ENCODE results near the gene ARHGAP26.

Gene ARHGAP26

DNA sequence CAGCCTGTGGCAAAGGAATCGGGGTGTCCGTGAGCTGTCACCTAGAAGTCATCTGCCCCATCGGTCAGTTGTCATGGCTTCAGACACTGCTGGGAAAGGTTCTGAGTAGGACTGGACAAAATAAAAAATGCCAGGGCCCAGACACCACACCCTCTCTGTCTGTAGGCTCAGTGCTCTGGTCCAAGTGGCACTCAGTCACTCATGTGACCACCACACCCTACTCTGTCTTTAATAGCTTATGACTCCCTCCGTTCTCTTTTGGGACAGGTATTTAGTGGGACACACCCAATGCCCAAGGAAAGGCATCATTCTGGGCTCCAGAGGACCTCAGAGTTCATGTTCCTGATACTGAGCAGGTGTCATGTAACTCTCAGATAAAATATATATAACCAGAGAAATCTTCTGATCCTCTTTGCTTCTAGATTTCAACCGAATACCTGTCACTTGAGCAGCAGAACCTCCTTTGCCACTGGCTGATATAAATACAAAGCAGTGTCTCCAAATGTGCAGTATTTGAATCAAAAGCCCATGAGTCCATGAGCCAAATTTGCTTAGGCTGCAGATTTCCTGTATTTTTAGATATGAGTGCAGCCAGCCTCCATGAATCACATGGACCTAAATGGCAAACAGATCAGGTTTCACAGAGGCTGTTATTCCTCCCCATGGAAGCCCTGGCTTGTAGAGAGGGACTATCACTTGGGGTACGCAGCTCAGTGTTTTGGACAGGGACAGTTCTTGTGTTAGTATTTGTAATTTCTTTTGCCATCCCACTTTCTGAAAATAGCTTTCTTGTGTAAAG lies 272.0 kb downstream of the ARHGAP26 start:
- no peaks in the 10 kb centered on the region for H3K9me3 Mint-ChIP-seq
- no peaks in the 10 kb centered on the region for H3K27me3 Mint-ChIP-seq
- H3K4me3 Mint-ChIP-seq = no peak overlapping the region
- no peaks in the 10 kb centered on the region for H3K4me1 Mint-ChIP-seq
- ATAC-seq (ENCODE audit: low read depth) (no peak), DNase-seq (ENCODE audit: low spot score in 2 of 2) (no peak)
- peaks cover 12% of the 10 kb centered on the region for H3K36me3 Mint-ChIP-seq
- no peak overlapping the region for H3K27ac Mint-ChIP-seq

DNA sequence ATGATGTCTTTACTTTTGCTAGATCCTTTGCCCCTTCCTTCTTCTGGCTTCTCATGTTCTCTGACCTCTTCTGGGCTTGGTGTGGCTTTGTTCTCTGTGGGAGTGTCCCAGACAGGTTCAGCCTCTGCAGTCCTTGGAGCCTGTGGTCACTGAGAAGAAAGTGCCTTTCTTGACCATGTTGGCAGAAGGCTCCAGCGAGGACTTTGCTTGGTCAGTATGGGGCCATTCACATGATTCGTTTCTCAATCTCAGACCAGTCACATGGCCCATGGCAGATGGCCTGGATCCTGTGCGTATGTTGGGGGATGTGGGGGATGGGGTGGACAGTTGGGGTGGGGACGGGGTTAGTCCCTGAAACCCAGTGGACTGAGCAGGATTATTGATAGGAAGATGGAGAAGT lies 274.1 kb downstream of the ARHGAP26 start:
- Mint-ChIP-seq H3K9me3 (no peaks in the 10 kb centered on the region), H3K27me3 (no peaks in the 10 kb centered on the region), H3K4me1 (no peaks in the 10 kb centered on the region), H3K27ac (no peak overlapping the region), H3K36me3 (peaks cover 14% of the 10 kb centered on the region), H3K4me3 (no peak overlapping the region)
- DNase-seq (ENCODE audit: low spot score in 2 of 2) = no peak
- no peak for ATAC-seq (ENCODE audit: low read depth)

DNA sequence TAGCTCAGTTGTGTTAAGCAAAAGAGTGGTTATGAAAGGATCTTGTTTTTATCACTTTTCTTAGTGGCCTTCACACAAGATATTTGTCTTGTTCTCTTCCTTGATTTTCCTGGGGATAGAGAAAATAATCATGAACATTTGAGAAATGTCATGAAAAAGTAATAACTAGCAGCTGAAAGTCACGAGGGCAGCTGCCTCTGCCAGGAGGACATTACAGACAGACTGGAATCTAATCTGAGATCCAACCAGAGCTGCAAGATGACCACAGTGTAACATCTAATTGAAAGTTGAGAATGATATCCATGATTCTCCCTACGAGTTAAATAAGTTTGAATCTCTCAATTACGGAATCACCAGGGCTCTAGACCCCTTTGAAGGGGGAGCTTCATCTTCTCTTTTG lies 274.9 kb downstream of the ARHGAP26 start:
- Mint-ChIP-seq H3K9me3 (no peaks in the 10 kb centered on the region), H3K27me3 (no peaks in the 10 kb centered on the region), H3K36me3 (peaks cover 14% of the 10 kb centered on the region), H3K4me1 (no peaks in the 10 kb centered on the region), H3K4me3 (no peak overlapping the region), H3K27ac (no peak overlapping the region)
- ATAC-seq (ENCODE audit: low read depth) (no peak), DNase-seq (ENCODE audit: low spot score in 2 of 2) (no peak)

DNA sequence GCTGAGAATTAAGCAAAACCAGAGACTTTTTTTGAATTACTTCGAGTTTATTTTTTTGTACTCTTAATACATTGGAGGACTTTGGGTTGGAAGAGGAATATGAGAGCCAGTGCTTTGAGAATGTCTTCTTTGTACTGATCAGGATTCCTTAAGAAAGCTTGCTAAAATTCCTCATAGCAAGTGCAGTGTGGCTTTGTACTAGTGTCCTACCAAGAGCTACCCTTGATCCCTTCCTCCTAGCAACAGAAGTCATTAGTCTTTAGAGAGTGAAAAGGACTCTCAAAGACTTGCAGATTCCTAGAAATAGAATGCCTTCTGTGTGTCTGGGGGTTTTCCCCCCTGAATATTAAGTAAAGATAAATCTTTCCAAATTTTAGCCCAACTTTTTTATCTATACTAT lies 276.1 kb downstream of the ARHGAP26 start:
- Mint-ChIP-seq H3K4me3 (no peak overlapping the region), H3K36me3 (peaks cover 16% of the 10 kb centered on the region), H3K9me3 (no peaks in the 10 kb centered on the region), H3K27ac (no peak overlapping the region), H3K4me1 (no peaks in the 10 kb centered on the region), H3K27me3 (no peaks in the 10 kb centered on the region)
- ATAC-seq (ENCODE audit: low read depth) (no peak), DNase-seq (ENCODE audit: low spot score in 2 of 2) (no peak)

DNA sequence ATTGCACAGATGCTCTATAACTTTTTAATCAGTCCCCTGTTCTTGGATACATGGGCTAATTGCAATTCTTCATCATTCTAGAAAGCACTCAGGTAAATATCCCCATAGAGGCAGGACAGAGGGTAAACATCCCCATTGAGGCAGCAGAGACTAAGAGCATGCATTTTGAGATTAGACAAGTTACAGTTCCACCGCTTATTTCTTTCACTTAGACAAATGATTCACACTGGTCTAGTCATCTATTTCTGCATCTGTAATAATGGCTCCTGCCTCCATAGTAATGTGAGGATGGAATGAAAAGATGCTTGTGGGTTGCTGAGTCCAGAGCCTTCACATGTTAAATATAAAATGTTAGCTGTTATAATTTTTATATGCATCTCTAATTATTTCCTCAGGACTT lies 276.9 kb downstream of the ARHGAP26 start:
- DNase-seq (ENCODE audit: low spot score in 2 of 2) = no peak
- H3K27ac Mint-ChIP-seq = no peak overlapping the region
- H3K4me3 Mint-ChIP-seq = no peak overlapping the region
- H3K9me3 Mint-ChIP-seq = no peaks in the 10 kb centered on the region
- H3K4me1 Mint-ChIP-seq = no peaks in the 10 kb centered on the region
- no peaks in the 10 kb centered on the region for H3K27me3 Mint-ChIP-seq
- no peak for ATAC-seq (ENCODE audit: low read depth)
- H3K36me3 Mint-ChIP-seq = peaks cover 15% of the 10 kb centered on the region

DNA sequence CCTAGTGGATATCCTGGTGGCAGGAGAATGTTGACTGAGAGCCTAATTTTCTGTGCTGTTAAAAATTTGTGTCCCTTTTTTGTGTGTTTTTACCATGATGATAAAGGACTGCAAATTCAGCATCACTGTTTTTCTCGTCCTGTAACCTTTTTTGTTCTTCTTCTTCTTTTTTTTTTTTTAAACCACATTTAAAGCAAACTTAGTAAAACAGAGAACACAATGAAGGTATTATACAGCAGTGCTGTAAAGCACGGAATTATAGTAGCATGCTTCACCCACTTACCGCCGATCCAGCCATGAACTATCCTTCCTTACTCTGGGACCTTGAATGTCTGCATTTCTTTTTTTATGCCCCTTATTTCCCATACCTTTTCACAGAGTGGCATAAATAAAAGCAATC lies 280.0 kb downstream of the ARHGAP26 start:
- ATAC-seq (ENCODE audit: low read depth) (no peak), DNase-seq (ENCODE audit: low spot score in 2 of 2) (no peak)
- H3K4me3 Mint-ChIP-seq = no peak overlapping the region
- no peak overlapping the region for H3K27ac Mint-ChIP-seq
- no peaks in the 10 kb centered on the region for H3K9me3 Mint-ChIP-seq
- peaks cover 9% of the 10 kb centered on the region for H3K36me3 Mint-ChIP-seq
- no peaks in the 10 kb centered on the region for H3K27me3 Mint-ChIP-seq
- H3K4me1 Mint-ChIP-seq = peaks cover 3% of the 10 kb centered on the region

DNA sequence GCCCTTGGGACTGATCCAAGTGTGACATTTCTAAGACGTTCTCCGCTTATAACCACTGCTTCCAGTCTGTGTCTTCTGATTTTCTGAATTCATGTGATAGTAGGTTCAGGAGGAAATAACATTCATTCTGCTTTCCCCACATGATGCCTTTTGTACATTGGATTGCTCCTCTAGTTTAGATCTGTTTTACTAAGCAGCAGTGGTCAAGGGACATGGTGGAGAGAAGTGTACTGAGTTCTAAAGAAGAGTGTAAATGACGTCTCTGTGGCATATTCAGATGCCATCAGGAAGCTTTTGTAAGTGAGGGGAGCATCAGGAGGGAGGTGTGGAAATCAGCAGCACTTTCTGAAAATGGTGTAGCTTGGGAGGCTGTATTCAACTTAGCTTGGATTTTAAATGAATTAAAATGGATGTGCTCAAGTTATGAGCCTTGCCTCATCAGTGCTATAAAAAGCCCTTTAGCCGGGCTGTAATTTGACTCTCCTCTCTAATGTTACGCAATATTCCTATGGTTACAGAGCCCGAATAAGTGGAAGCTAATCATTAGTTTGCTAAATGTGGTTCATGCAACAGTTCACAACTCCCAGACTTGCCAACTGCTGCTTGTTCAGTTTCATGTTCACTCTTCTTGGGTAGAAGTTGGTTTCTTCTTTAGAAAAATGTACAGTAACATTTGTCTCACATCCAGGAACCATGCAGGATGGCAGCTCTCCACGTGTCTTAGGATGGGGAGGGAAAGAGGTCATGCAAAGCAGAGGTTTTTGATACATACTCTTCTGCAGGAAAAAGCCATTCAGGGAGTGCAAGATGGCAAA lies 281.3 kb downstream of the ARHGAP26 start:
- no peak overlapping the region for H3K27ac Mint-ChIP-seq
- H3K9me3 Mint-ChIP-seq = no peaks in the 10 kb centered on the region
- no peak overlapping the region for H3K4me3 Mint-ChIP-seq
- DNase-seq (ENCODE audit: low spot score in 2 of 2) (no peak), ATAC-seq (ENCODE audit: low read depth) (no peak)
- peaks cover 3% of the 10 kb centered on the region for H3K4me1 Mint-ChIP-seq
- no peaks in the 10 kb centered on the region for H3K27me3 Mint-ChIP-seq
- peaks cover 14% of the 10 kb centered on the region for H3K36me3 Mint-ChIP-seq

DNA sequence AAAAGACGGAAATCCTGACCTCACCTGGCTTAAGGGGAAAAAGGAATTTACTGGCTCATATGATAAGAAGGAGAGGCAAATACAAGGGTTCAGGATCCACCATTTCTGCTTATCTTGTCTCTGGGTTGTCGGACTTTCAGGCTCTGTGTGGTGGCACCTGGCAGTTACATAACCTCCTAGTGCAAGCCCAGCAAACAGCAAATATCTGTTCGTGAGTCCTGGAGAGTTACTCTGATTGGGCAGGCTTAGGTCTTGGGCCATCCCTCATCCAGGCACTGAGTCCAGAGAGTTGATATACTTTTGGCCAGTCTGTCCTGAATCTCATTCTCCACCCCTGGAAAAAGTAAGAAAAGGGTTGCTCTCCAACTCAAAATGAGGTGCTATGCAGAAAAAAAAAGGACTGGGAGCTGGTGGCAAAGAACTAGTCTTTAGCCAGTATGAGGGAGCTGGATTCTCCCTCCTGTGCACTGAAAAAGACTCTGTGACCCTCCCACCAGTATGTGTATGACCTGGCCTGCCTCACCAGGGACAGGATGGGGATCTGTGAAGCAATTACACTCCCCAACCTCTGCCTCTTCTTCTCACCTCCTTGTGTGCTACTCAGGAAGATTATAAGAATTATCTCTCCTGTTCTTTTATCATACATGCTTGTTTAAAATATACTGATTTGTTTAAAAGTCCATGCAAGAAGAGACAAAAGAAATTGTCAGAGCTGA lies 282.9 kb downstream of the ARHGAP26 start:
- no peak for DNase-seq (ENCODE audit: low spot score in 2 of 2)
- Mint-ChIP-seq H3K9me3 (no peaks in the 10 kb centered on the region), H3K27ac (no peak overlapping the region), H3K27me3 (no peaks in the 10 kb centered on the region), H3K36me3 (peaks cover 17% of the 10 kb centered on the region), H3K4me1 (peaks cover 3% of the 10 kb centered on the region), H3K4me3 (no peak overlapping the region)
- no peak for ATAC-seq (ENCODE audit: low read depth)

DNA sequence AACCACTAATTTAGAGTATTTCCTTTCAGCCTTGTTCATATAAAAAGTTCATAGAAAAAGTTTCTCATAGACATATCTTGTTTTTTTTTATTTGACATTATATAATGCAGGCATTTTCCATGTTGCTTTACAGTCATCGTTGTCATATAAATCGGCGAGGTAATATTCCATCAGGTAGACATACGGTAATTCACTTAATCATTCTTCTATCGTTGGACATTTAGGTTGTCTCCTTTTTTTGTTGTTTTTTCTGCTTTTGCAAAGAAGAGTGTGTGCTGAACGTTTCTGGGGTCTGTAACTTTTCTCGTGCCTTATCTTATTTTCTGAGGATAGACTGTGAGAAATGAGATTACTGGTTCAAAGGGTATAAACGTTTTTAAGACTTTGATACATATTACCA lies 283.6 kb downstream of the ARHGAP26 start:
- DNase-seq (ENCODE audit: low spot score in 2 of 2) (no peak), ATAC-seq (ENCODE audit: low read depth) (no peak)
- H3K9me3 Mint-ChIP-seq = no peaks in the 10 kb centered on the region
- no peaks in the 10 kb centered on the region for H3K27me3 Mint-ChIP-seq
- H3K4me3 Mint-ChIP-seq = no peak overlapping the region
- H3K4me1 Mint-ChIP-seq = peaks cover 3% of the 10 kb centered on the region
- H3K27ac Mint-ChIP-seq = no peak overlapping the region
- H3K36me3 Mint-ChIP-seq = peaks cover 21% of the 10 kb centered on the region

DNA sequence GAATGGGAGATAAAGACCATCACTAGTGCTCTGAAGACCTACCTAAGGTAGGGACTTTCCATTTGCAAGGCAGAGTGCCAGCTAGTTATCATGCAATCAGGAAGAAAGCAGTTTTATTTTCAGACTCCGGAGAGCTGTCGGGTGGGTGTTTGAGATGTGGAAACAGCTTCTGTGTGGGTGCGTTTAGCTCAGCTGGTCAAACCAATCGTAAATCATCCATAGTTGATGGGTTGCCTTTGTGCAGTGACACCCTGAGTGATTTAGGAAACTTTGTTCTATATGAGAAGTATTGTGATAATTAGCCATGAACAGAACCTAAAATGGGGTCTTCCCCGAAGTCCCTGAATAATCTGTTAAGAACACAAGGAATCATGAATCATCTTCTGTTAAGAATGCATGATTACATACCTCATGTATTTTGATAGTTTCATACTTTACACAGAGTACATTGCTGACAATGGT lies 284.3 kb downstream of the ARHGAP26 start:
- peak; percentile 37 for ATAC-seq (ENCODE audit: low read depth)
- Mint-ChIP-seq H3K4me1 (peaks cover 3% of the 10 kb centered on the region), H3K27ac (peak overlapping the region; percentile 21), H3K36me3 (peaks cover 20% of the 10 kb centered on the region), H3K27me3 (no peaks in the 10 kb centered on the region), H3K4me3 (no peak overlapping the region), H3K9me3 (no peaks in the 10 kb centered on the region)
- DNase-seq (ENCODE audit: low spot score in 2 of 2) = no peak

DNA sequence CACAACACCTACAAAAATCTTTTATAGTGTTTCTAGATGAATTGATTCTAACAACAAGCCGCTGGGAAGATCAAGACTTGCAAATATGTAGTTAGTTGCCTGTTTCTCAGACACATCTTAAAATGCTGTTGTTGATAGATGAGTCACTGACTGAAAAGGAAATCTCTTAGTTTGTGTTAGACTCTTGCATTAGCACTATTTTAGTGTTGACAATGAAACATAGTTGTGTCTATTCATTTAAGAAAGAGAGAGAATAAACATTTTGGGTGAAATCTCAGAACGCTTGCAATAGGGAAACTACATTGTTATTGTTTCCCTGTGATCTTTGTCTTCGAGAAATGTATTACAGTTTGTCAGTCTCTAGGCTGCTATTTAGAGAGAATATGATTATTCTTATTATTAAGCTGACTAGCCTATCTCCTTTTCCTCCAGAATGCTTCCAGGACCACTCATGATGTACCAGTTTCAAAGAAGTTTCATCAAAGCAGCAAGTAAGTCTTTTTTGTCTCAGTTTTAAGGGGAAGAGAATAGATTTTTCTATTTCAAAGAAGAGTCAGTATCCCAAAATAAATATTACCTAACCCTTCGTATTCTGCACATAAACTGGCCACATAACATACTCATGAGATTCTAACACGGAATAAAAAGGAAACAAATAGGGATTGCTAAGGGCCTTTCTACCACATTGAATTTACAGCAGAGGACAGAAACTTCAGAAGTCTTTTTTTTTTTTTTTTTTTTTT lies 285.6 kb downstream of the ARHGAP26 start:
- no peak for ATAC-seq (ENCODE audit: low read depth)
- no peaks in the 10 kb centered on the region for H3K27me3 Mint-ChIP-seq

DNA sequence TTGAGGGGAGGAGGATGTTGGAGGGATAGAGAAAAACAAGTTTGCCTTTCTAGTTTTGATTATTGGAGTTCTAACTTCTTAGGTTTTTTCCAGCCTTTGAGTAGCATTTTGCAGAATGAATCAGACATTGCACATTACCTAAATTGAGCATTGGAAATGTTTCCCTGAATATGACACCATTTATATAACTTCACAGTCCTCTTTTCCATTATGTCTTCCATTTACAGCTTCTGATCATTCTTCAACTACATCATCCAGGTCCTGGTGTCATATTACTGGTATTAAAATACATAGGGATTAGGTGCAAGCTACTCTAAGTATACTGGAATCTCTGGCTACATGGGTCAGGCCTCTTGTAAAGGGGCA lies 286.1 kb downstream of the ARHGAP26 start:
- Mint-ChIP-seq H3K27ac (no peak overlapping the region), H3K4me3 (no peak overlapping the region), H3K27me3 (no peaks in the 10 kb centered on the region), H3K9me3 (no peaks in the 10 kb centered on the region), H3K36me3 (peaks cover 17% of the 10 kb centered on the region), H3K4me1 (peaks cover 3% of the 10 kb centered on the region)
- DNase-seq (ENCODE audit: low spot score in 2 of 2) (no peak), ATAC-seq (ENCODE audit: low read depth) (no peak)

More for the DNA sequence above, 285.6 kb downstream of the ARHGAP26 start:
- Mint-ChIP-seq H3K36me3 (peaks cover 17% of the 10 kb centered on the region), H3K4me3 (no peak overlapping the region), H3K27ac (no peak overlapping the region), H3K9me3 (no peaks in the 10 kb centered on the region), H3K4me1 (peaks cover 3% of the 10 kb centered on the region)
- no peak for DNase-seq (ENCODE audit: low spot score in 2 of 2)

DNA sequence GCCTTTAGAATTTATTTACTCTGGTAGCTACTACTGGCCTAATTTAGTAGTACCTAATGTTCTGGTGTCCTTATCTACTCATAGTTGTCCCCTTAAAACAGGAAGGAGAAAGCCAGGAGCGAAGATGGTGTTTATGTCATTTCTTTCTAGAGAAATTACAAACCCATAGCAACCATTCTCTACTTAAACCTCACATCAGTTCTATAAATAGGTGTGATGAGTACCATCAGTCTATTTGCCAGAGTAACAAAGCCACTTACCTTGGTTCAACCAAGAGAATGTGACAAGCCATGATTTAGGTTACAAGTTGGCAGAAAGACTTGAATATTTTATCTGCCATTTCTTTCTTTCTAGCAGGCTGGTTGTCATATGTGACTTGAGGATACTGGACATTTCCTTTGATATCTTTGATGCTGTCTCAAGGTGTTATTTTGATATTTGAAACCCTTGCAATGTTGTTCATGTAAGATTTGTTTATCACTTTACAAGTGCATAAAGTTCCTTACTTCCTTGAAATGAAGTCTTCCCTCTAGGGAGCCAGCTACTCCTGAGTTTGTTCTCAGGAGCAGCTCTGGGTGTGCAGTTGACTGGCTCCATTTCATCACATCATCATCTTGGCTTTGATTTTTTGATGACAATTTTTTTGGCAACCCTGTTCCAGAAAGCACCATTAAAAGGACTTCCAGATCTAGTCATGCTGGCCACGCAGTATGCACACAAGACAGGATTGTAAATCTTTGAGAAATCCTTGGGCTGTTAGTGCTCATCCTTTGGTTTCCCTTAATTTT lies 286.8 kb downstream of the ARHGAP26 start:
- DNase-seq (ENCODE audit: low spot score in 2 of 2) = no peak
- no peak for ATAC-seq (ENCODE audit: low read depth)
- H3K36me3 Mint-ChIP-seq = peaks cover 17% of the 10 kb centered on the region
- H3K4me1 Mint-ChIP-seq = peaks cover 3% of the 10 kb centered on the region
- no peak overlapping the region for H3K27ac Mint-ChIP-seq
- no peaks in the 10 kb centered on the region for H3K9me3 Mint-ChIP-seq
- no peaks in the 10 kb centered on the region for H3K27me3 Mint-ChIP-seq
- H3K4me3 Mint-ChIP-seq = no peak overlapping the region
